Inflammatory macrophage treated with lipopolysaccharide for 4 hours (primary cell): ENCODE results near the gene CIAO2A.
"Not testable (repeated sequence)": the region's sequence is repeated elsewhere in the genome, so short reads cannot be mapped to it uniquely, and the experiment has no call there.

Source experiments
- DNase-seq: peaks from one replicate; pipeline ENCODE4 v3.0.0-alpha.2; 2020

The CIAO2A gene

DNA sequence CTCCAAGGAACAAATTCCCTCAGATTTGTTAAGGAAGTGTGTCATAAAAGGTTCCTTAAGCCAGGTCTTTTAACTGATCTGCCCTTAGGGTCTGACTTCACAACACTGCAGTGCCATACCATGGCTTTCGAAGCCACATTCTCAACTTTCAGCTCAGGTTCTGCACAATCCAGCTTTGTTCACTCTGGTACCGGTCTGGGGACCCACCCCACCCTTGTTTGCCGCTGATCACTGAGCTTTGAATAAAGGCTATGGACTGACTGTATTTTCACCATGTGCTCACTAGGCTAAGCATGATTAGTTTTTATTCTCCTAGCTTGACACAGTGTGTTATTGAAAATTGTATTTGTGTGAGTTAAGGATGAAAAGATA lies 18.0 kb upstream of the CIAO2A start:
- no peak for DNase-seq

- DNase-seq: peak; percentile 48
Measured at GRCh38 chr15:64110950-64111678, 17.5 kb upstream of the CIAO2A start.

DNA sequence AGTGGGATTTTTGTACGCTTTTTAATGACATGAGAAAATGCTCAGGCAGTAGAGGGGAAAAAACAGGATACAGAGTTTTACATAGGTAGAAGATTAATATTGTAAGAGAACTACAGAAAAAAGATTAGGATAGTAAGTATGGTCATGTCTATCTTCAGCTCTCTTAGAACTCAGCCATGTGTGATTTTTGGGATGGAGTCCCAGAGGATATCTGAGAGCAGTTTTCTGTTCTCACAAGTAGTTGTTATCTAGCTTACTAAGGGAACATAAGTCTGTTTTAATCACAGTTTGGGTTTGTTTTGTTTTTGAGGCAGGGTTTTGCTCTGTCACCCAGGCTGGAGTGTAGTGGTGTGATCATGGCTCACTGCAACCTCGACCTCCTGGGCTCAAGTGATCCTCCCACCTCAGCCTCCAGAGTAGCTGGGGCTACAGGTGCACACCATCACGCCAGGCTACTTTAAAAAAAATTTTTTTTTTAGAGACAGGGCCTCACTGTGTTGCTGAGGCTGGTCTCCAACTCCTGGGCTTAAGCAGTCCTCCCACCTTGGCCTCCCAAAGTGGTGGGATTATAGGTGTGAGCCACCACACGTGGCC lies 16.6 kb upstream of the CIAO2A start:
- DNase-seq: not testable (repeated sequence)

DNA sequence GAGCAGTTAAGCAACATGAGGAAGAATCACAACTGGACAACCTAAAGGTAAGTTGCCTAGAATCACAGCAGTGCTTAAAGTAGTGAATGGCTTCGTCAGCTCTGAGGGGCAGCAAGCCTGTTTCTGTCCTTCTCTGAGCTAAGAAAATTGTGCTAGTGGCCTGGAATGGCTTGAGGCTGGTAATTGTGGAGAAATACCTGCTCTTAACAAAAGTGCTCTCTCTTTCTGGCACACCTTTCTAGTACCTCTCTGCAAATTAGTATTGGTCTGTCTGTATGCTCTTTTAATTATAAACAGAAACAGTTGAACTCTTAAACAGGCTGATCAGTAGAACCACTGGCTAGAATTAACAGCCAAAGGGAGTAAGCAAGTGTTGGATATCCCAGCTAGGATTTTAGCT lies 13.7 kb upstream of the CIAO2A start:
- no peak for DNase-seq

GRCh38 chr15:64105113-64105704 lies 11.6 kb upstream of the CIAO2A start:
- DNase-seq: peak; percentile 83

- no peak for DNase-seq
Measured at GRCh38 chr15:64102497-64102896, 8.9 kb upstream of the CIAO2A start.

DNA sequence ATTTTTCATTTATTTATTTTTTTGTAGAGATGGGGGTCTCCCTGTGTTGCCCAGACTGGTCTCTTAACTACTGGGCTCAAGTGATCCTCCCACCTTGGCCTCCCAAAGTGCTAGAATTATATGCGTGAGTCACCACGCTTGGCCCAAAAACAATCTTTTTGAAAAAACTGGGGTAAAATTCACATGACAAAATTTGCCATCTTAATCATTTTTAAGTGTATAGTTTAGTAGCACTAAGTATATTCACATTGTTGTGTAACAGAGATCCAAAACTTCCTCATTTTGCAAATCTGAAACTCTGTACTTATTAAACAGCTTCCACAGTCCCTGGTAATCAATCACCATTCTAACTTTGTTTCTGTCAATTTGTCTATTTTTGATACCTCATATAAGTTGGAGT lies 7.3 kb upstream of the CIAO2A start:
- DNase-seq: peak; percentile 77

GRCh38 chr15:64099379-64099778 lies 5.7 kb upstream of the CIAO2A start:
- DNase-seq: no peak

DNA sequence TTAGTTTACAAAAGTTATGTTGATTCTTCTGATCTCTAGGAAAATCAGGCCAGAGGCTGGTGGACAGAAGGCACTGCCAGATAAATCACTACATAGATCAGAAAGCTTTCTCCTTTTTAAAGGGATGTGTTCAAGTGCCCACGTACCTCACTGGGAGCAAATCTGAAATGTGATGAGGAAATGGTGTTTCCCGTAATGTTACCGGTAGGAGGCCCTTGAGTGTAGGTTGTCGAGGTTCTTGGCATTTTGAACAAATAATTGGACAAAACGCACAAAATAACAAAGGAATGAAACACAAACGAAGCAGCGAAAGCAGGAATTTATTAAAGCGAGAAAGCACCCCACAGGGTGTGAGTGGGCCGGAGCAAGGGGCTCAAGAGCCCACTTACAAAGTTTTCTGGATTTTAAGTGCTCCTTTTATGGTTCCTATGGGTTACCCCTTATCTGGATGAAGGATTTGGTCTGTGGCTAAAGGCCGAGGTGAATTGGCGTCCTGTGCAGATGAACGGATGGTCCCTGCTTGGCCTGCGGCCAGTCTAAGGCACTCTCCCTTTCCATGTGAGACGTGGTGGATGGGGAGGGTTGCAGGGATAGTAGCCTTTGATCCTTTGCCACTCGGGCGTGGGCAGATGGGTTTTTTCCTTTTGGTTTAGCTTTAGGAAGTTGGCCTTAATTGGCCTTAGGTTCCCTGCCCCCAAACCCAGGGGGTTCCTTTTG lies 3.2 kb upstream of the CIAO2A start:
- peak; percentile 43 for DNase-seq

- peak; percentile 98 for DNase-seq
Measured at GRCh38 chr15:64095795-64096667, 2.4 kb upstream of the CIAO2A start, which contains the start of gene SNX1. Gene SNX1 (plus strand): TSS chr15:64095982. CDS start chr15:64096014, 32 bp downstream.

DNA sequence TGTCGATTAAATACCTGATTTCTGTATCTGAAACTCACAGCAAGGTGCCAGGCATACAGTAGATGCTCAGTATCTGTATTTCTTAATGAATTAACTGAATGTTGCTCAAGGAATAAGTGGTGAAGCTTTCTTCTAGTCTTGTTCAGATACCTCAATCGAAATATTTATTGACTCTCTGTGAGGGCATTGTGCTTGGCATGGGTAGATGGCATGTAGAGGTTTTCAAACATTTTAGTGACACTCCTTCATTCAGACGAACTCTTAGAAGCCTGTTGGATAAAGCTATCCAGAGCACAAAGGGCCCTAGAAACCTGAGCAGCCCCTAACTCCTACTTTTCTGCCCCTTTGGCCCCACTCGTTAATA lies 1.8 kb upstream of the CIAO2A start:
- DNase-seq: no peak

DNA sequence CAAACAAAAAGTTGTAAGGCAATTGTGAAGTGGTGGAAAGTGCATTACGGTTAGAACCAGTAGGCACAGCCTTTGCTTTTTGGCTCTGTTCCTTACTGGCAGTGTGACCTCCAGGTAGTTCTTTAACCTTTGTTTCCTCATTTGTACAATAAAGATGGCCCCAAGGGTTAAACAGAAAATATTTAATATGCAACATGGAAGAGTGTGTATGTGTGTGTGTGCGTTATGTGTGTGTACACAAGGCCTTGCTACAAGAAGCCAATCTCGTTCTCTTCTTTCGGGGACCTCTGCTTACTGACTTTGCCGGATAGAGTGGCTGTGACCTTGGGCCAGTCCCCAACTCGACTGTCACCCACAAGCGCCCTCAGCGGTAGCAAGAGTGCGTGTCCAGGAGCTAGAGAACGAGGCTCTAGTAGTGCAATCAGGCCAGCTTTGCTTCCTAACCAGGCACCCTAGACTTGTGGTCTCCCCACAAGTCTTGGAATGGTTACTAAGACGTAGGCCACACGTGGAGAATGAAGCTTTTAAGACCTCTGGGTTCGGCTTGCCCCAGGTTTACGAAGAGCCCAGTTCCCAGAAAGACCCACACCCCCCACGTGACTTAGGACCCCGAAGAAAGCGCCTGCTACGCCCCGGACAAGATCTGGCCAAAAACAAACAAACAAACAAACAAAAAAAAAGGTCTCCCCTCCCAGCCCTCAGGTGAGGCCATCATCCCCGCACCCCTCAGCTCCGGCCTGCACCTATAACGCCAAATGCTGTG lies 593 bp downstream of the CIAO2A start:
- peak; percentile 56 for DNase-seq

DNA sequence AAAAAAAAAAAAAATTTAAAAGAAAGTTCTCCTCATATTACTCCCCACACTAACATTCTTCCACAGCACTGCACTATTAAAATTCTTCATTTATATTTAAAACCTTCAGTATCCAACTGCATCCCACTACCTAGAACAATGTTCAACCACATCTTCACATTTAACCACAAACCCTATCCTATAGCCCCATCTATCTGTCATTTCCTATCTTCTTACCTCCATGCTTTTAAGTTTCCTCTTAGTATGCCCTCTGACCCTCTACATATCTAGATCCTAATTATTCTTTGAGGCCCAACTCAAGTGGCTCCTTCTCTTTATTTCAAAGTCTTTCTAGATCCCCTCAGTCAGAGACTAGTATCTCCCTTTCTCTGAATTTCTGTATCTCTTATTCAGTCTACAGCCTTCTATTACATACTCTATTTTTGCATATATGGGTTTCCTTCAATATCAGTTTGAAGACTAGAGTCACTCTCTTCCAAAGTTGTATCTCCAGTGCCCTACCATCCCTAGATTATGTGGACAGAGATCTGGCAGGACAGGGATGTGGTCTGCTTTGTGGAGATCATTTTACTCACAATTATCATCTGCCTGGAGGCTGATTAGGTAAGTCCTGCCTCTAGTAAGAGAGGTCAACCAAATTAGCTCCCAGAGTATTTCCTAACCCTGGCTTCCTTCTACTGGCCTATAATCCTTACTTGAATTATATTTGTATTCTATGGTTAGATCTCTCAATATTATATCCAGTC lies 1.4 kb downstream of the CIAO2A start:
- DNase-seq: peak; percentile 44

GRCh38 chr15:64090527-64090926 lies 3.1 kb downstream of the CIAO2A start:
- DNase-seq: peak; percentile 89

- peak; percentile 95 for DNase-seq
Measured at GRCh38 chr15:64089543-64090280, 3.9 kb downstream of the CIAO2A start.

- DNase-seq: no peak
Measured at GRCh38 chr15:64082757-64083156, 10.9 kb downstream of the CIAO2A start.

- not testable (repeated sequence) for DNase-seq
Measured at GRCh38 chr15:64073496-64073895, 20.1 kb downstream of the CIAO2A start.

DNA sequence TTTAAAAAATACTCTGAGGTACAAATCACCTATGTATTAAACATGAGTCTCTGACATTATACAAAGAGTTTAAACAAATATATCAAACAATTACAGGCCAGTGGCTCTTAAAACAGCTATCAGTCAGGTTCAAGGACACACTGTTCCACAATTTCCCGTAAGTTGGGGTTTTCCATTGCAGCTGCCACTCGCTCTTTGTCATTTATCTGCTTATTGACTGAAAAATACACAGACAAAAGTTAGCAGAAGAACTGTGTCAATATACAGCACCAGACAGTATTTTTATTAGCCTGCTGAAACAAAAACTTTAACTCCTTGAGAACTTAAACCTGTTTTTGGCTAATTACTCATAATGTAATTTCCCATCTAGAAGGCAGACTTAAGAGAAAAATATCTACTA lies 20.8 kb downstream of the CIAO2A start:
- no peak for DNase-seq

- DNase-seq: peak; percentile 30
Measured at GRCh38 chr15:64071931-64072765, 21.5 kb downstream of the CIAO2A start.
